GM06990 (cell line): ENCODE data around the gene FCN1.

Experiments used
- DNase-seq: peaks from one replicate; pipeline ENCODE4 v3.0.0-alpha.2; 2011; ENCODE audit not compliant: insufficient read length; ENCODE audit errors: extremely low read depth
- H3K27me3 ChIP-seq: replicated peaks from 2 replicates; pipeline ENCODE4 v1.6.0; 2011; ENCODE audit warnings: low read length; ENCODE audit not compliant: control insufficient read depth, insufficient read depth
- H3K36me3 ChIP-seq: 2 replicates; pipeline ENCODE4 v1.5.1; 2011; ENCODE audit warnings: low read length; ENCODE audit not compliant: control insufficient read depth, insufficient read depth
- H3K4me3 ChIP-seq: replicated peaks from 2 replicates; pipeline ENCODE4 v1.5.1; 2011; ENCODE audit warnings: low read depth, mild to moderate bottlenecking, control low read depth, low read length
- TF ChIP-seq, protein P1 (sequence below): IDR thresholded peaks from 2 replicates; pipeline ENCODE4 v1.5.1; 2011; ENCODE audit warnings: low read length, control low read depth, mild to moderate bottlenecking, inconsistent platforms; ENCODE audit not compliant: insufficient read depth, poor library complexity, severe bottlenecking

The FCN1 gene

DNA sequence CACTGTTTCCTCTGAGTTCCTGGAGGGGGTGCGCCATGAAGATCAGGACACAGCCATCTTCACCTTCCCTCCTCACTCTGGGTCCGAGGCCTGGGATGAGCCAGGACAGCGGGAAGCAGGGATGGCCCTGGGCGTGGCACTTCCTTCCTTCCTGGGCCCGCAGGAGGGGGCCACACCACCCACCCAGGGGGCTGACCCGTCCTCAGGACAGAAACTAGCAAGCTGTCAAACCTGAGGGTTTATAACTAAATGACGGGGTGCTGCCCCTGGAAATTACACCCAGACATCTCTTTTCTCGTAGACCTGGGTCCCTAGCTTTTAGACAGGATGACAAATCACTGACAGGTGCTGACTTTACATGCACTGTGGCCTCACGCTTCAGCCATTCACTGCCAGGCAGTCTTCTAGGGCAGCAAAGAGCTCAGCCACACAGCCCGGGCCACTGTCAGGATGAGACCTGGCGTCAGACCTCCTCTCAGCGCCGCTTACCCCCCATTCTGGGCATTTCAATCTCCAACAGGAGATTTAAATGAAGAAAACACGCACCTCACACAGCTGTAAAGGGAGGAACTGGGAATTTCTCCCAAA lies 29.0 kb downstream of the FCN1 start:
- Histone ChIP-seq H3K36me3 (no peaks in the 10 kb centered on the region), H3K27me3 (no peaks in the 10 kb centered on the region), H3K4me3 (no peak overlapping the region)
- TF ChIP-seq, protein P1, sequence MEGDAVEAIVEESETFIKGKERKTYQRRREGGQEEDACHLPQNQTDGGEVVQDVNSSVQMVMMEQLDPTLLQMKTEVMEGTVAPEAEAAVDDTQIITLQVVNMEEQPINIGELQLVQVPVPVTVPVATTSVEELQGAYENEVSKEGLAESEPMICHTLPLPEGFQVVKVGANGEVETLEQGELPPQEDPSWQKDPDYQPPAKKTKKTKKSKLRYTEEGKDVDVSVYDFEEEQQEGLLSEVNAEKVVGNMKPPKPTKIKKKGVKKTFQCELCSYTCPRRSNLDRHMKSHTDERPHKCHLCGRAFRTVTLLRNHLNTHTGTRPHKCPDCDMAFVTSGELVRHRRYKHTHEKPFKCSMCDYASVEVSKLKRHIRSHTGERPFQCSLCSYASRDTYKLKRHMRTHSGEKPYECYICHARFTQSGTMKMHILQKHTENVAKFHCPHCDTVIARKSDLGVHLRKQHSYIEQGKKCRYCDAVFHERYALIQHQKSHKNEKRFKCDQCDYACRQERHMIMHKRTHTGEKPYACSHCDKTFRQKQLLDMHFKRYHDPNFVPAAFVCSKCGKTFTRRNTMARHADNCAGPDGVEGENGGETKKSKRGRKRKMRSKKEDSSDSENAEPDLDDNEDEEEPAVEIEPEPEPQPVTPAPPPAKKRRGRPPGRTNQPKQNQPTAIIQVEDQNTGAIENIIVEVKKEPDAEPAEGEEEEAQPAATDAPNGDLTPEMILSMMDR, result no peak
- DNase-seq, result no peak

DNA sequence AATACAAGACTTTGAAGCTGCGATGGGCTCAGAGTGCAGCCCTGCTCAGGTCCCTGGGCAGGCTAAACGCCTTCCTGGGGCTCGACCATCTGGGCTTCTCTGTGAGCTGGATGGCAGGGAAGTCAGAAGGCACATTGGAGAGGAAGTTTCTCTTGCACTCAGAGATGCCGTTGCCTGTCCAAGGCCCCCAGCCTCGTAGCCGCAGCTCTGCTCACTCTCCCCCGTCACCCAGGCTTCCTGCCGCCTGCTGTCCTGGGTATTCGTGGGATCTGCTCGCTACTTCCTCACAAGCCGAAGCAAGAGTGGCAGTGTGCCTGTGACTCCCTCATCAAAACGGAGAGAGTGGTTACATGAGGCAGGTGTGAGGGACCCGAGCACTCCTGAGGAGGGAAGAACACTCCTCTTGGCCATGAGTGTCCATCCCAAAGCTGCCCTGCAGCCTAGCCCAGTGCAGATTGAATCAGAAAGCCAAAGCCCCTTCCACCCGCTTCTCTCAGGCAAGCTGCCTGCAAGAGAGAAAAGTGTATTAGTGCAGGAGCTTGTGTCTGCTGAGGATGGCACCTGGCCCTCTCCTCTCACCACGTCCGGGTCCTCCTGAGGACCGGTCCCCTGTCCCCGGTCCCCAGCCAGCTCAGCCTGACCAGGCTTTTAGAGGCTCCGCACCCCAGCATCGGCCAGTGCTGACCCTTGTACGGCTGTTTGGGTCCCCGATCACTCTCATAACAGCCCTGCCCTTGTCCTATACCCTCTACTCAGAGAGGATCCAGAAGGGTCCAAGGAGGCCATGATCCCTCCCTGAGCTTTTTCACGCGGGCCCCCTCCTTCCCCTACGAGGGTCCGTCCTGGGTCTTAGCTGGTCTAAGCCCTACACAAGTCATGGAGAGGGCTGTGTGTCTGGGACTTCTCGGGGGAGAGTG lies 29.8 kb downstream of the FCN1 start:
- TF ChIP-seq, protein P1, result no peak
- no peak for DNase-seq
- H3K4me3 ChIP-seq, result no peak overlapping the region
- H3K36me3 ChIP-seq, result no peaks in the 10 kb centered on the region
- H3K27me3 ChIP-seq, result no peaks in the 10 kb centered on the region

DNA sequence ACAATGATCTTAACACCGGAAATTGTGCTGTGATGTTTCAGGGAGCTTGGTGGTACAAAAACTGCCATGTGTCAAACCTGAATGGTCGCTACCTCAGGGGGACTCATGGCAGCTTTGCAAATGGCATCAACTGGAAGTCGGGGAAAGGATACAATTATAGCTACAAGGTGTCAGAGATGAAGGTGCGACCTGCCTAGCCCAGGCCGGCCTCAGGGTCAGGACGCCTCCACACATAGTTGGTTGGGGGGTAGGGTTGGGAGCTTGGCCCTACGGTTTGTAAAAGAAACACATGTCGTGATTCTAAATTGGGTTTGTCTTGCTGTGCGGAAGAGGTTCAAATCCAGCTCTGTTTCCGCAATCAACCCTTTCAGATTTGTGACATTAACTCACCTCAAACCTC lies 30.5 kb downstream of the FCN1 start:
- Histone ChIP-seq H3K4me3 (no peak overlapping the region), H3K27me3 (no peaks in the 10 kb centered on the region), H3K36me3 (no peaks in the 10 kb centered on the region)
- DNase-seq, result no peak
- TF ChIP-seq, protein P1, result no peak

DNA sequence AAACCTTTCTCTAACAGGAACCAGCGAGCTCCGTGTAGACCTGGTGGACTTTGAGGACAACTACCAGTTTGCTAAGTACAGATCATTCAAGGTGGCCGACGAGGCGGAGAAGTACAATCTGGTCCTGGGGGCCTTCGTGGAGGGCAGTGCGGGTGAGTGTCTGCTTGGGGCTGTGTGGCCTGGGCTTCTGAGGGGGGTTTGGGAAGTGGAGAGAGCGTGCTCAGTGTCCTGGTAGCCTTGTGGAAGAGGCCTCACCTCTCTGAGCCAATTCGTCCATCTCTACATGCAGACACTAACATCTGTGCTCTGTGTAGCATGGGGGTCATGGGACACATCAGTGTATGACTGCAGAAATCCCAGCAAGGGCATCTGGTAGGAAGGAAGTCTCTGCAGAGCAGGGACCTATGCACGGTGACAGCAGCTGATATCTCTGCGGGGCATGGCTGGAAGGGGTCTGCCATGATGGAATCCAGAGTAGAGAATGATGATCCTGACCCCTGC lies 31.2 kb downstream of the FCN1 start:
- TF ChIP-seq, protein P1, result no peak
- no peak for DNase-seq
- Histone ChIP-seq H3K36me3 (no peaks in the 10 kb centered on the region), H3K27me3 (no peaks in the 10 kb centered on the region), H3K4me3 (no peak overlapping the region)

DNA sequence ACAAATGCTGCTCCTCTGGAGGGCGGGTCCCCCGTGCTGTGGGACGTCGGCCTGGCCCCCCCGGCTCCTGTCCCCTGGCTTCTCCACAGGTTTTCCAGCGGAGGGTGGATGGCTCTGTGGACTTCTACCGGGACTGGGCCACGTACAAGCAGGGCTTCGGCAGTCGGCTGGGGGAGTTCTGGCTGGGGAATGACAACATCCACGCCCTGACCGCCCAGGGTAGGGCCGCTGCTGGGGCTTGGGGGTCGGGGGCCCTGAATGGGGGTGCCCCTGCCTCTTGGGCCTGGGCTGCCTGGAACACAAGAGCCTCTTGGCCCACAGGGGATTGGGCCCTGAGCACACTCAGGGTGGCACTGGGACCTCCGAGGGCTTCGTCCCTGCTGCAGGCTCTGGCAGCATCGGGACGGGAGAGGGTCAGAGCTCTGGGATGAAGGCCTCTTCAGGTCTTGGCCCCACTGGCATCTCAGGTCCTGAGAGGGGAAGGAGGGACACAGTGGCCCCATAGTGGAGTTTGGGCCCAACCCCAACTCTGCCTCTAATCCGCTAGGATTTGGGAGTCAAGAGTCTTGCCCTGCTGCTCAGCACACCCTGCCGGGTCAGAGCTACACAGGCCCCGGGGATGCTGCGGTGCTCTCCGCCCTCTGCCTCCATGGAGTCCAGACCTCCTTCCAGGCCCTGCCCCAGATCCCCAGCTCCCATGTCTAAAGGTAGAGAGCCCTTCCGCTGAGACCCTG lies 31.9 kb downstream of the FCN1 start:
- TF ChIP-seq, protein P1, result no peak
- DNase-seq, result no peak
- no peak overlapping the region for H3K4me3 ChIP-seq
- H3K27me3 ChIP-seq, result no peaks in the 10 kb centered on the region
- no peaks in the 10 kb centered on the region for H3K36me3 ChIP-seq
